ENCODE results near the gene CNTN4.

The CNTN4 gene

DNA sequence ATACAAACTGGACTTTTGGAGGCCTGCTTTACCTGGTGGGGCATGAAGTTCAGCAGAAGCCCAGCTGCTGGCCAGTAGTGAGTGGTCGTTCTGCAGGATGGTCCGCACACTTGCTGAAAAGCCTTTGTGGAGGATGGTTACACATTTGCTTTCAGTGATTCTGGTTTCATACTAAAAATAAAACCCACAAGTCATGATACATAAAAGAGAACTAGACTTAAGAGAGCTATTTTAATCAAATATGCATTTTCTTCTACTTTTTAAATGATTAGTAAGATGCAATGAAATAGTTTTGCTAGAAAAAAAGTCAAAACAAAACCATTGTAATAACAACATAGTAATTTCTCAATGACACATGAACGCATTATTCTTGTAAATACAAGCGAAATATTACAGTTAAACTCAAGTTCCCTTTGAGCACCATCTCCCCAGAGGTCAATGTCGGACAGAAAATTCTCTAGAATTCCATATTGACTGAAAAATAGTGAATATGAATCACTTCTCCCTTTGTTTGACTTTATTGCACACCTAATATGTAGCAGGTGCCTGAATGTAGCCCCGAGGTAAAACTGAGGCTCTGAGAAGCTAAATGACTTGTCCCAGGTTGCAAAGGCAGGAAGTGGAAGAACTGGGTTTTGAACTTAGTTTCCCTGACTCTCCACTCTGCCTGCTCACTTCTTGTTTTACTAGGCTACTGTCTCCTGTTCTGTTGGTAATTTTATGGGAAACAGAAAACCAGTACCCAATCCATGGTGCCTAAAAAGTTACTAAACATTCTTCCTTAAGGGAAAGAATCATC lies 1003.2 kb downstream of the CNTN4 start:
- H3K4me2 ChIP-seq (ENCODE audit: insufficient read depth, low read length, poor library complexity, severe bottlenecking) = no peak overlapping the region
- no peak overlapping the region for H2BK120ac ChIP-seq (ENCODE audit: low read depth, low read length)
- no peaks in the 10 kb centered on the region for H3K27me3 ChIP-seq (ENCODE audit: control insufficient read depth in 3 of 3, insufficient read depth in 3 of 3, low read depth in 1 of 3, low read length in 3 of 3)
- H3K18ac ChIP-seq (ENCODE audit: low read length) = no peak overlapping the region
- H3K9ac ChIP-seq (ENCODE audit: low read depth, low read length, poor library complexity) = no peak overlapping the region
- H2AK5ac ChIP-seq (ENCODE audit: low read depth, low read length) = no peak overlapping the region
- no peak overlapping the region for H2BK15ac ChIP-seq (ENCODE audit: low read length)
- no peak overlapping the region for H2BK12ac ChIP-seq (ENCODE audit: low read length)
- no peaks in the 10 kb centered on the region for H3K4me1 ChIP-seq (ENCODE audit: control insufficient read depth in 2 of 2, insufficient read depth in 1 of 2, low read depth in 1 of 2, low read length in 2 of 2)
- H4K8ac ChIP-seq (ENCODE audit: low read depth, low read length) = no peak overlapping the region
- no peak overlapping the region for H3K14ac ChIP-seq (ENCODE audit: low read length)
- no peak overlapping the region for H2AFZ ChIP-seq (ENCODE audit: low read length)
- no peaks in the 10 kb centered on the region for H3K9me3 ChIP-seq (replicated peaks in 1 of 2; ENCODE audit: control insufficient read depth in 2 of 2, insufficient read depth in 1 of 2, low read depth in 1 of 2, low read length in 2 of 2)
- H3K36me3 ChIP-seq (replicated peaks in 1 of 2; ENCODE audit: control insufficient read depth in 2 of 2, insufficient read depth in 2 of 2, low read length in 2 of 2) = no peaks in the 10 kb centered on the region
- H3K79me1 ChIP-seq (ENCODE audit: low read depth, low read length) = no peaks in the 10 kb centered on the region
- H3K4ac ChIP-seq (ENCODE audit: low read length) = no peak overlapping the region
- no peak overlapping the region for H2BK5ac ChIP-seq (ENCODE audit: low read length)
- no peak overlapping the region for H3K23ac ChIP-seq (ENCODE audit: low read depth, low read length, poor library complexity)
- H4K91ac ChIP-seq (ENCODE audit: low read depth, low read length, poor library complexity) = no peak overlapping the region
- no peak for DNase-seq (ENCODE audit: low spot score)
- H3K27ac ChIP-seq (replicated peaks; ENCODE audit: low read length) = no peak overlapping the region
- no CpG with 5 or more reads among the region's 6 CpGs for WGBS, 2 donors (ENCODE audit: extremely low coverage in 2 of 2, insufficient read length in 2 of 2, insufficient replicate concordance in 1 of 2)
- no peak overlapping the region for H3K4me3 ChIP-seq (ENCODE audit: low read length in 2 of 2)

DNA sequence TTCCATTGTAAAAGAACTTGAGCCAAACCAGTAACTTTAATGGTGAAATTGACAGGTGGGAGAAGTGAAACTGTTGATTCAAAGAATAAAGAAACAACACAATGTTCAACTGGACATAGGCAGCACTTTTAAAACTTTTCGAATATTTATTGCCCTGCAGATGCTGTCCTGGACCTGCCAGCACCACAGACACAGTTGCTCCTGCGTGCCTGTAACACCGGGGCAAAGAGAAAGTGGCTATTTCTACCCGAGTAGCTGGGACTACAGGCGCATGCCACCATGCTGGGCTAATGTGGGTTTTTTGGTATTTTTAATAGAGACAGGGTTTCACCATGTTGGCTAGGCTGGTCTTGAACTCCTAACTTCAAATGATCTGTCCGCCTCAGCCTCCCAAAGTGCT lies 1004.1 kb downstream of the CNTN4 start:
- no peak overlapping the region for H3K4me2 ChIP-seq (ENCODE audit: insufficient read depth, low read length, poor library complexity, severe bottlenecking)
- no peak overlapping the region for H3K4ac ChIP-seq (ENCODE audit: low read length)
- H3K36me3 ChIP-seq (replicated peaks in 1 of 2; ENCODE audit: control insufficient read depth in 2 of 2, insufficient read depth in 2 of 2, low read length in 2 of 2) = no peaks in the 10 kb centered on the region
- H2AFZ ChIP-seq (ENCODE audit: low read length) = no peak overlapping the region
- no peak for DNase-seq (ENCODE audit: low spot score)
- H3K4me3 ChIP-seq (ENCODE audit: low read length in 2 of 2) = no peak overlapping the region
- no peak overlapping the region for H3K14ac ChIP-seq (ENCODE audit: low read length)
- H3K9me3 ChIP-seq (replicated peaks in 1 of 2; ENCODE audit: control insufficient read depth in 2 of 2, insufficient read depth in 1 of 2, low read depth in 1 of 2, low read length in 2 of 2) = no peaks in the 10 kb centered on the region
- no peak overlapping the region for H3K23ac ChIP-seq (ENCODE audit: low read depth, low read length, poor library complexity)
- no peak overlapping the region for H2AK5ac ChIP-seq (ENCODE audit: low read depth, low read length)
- no peak overlapping the region for H2BK5ac ChIP-seq (ENCODE audit: low read length)
- H3K27ac ChIP-seq (replicated peaks; ENCODE audit: low read length) = no peak overlapping the region
- H3K9ac ChIP-seq (ENCODE audit: low read depth, low read length, poor library complexity) = no peak overlapping the region
- no peak overlapping the region for H4K8ac ChIP-seq (ENCODE audit: low read depth, low read length)
- H2BK12ac ChIP-seq (ENCODE audit: low read length) = no peak overlapping the region
- no peaks in the 10 kb centered on the region for H3K4me1 ChIP-seq (ENCODE audit: control insufficient read depth in 2 of 2, insufficient read depth in 1 of 2, low read depth in 1 of 2, low read length in 2 of 2)
- WGBS, 2 donors (ENCODE audit: extremely low coverage in 2 of 2, insufficient read length in 2 of 2, insufficient replicate concordance in 1 of 2) = no CpG with 5 or more reads among the region's 6 CpGs
- no peak overlapping the region for H3K18ac ChIP-seq (ENCODE audit: low read length)
- H3K27me3 ChIP-seq (ENCODE audit: control insufficient read depth in 3 of 3, insufficient read depth in 3 of 3, low read depth in 1 of 3, low read length in 3 of 3) = no peaks in the 10 kb centered on the region
- H2BK15ac ChIP-seq (ENCODE audit: low read length) = no peak overlapping the region
- no peaks in the 10 kb centered on the region for H3K79me1 ChIP-seq (ENCODE audit: low read depth, low read length)
- H2BK120ac ChIP-seq (ENCODE audit: low read depth, low read length) = no peak overlapping the region
- no peak overlapping the region for H4K91ac ChIP-seq (ENCODE audit: low read depth, low read length, poor library complexity)

DNA sequence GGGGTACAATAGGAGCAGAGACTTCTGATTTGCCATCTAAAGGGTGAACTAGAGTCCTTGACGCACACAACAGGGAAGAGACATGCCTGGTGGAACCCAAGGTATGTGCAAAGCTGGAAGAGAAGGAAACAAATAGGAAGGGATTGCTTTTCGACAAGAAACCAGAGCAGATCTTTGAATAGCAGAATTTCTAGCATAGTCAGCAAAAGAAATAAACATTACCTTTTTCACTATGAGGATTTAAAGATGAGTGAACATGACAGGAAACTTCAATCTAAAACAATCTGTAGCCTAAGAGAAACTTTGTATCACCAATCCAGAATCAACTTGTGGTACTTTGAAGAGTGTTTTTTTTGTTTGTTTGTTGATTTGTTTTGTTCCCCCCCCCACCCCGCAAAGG lies 1006.6 kb downstream of the CNTN4 start:
- H3K27ac ChIP-seq (replicated peaks; ENCODE audit: low read length) = no peak overlapping the region
- H3K36me3 ChIP-seq (replicated peaks in 1 of 2; ENCODE audit: control insufficient read depth in 2 of 2, insufficient read depth in 2 of 2, low read length in 2 of 2) = no peaks in the 10 kb centered on the region
- no peaks in the 10 kb centered on the region for H3K9me3 ChIP-seq (replicated peaks in 1 of 2; ENCODE audit: control insufficient read depth in 2 of 2, insufficient read depth in 1 of 2, low read depth in 1 of 2, low read length in 2 of 2)
- H2BK15ac ChIP-seq (ENCODE audit: low read length) = no peak overlapping the region
- H3K23ac ChIP-seq (ENCODE audit: low read depth, low read length, poor library complexity) = no peak overlapping the region
- no peak for DNase-seq (ENCODE audit: low spot score)
- whole genome bisulfite sequencing, 2 donors (ENCODE audit: extremely low coverage in 2 of 2, insufficient read length in 2 of 2, insufficient replicate concordance in 1 of 2) = no CpG with 5 or more reads among the region's 3 CpGs
- no peak overlapping the region for H4K8ac ChIP-seq (ENCODE audit: low read depth, low read length)
- H3K18ac ChIP-seq (ENCODE audit: low read length) = no peak overlapping the region
- H3K14ac ChIP-seq (ENCODE audit: low read length) = no peak overlapping the region
- no peak overlapping the region for H3K4me3 ChIP-seq (ENCODE audit: low read length in 2 of 2)
- no peak overlapping the region for H3K9ac ChIP-seq (ENCODE audit: low read depth, low read length, poor library complexity)
- H2BK12ac ChIP-seq (ENCODE audit: low read length) = no peak overlapping the region
- no peaks in the 10 kb centered on the region for H3K4me1 ChIP-seq (ENCODE audit: control insufficient read depth in 2 of 2, insufficient read depth in 1 of 2, low read depth in 1 of 2, low read length in 2 of 2)
- peaks cover 2% of the 10 kb centered on the region for H3K79me1 ChIP-seq (ENCODE audit: low read depth, low read length)
- H2AFZ ChIP-seq (ENCODE audit: low read length) = no peak overlapping the region
- no peak overlapping the region for H2AK5ac ChIP-seq (ENCODE audit: low read depth, low read length)
- no peak overlapping the region for H3K4me2 ChIP-seq (ENCODE audit: insufficient read depth, low read length, poor library complexity, severe bottlenecking)
- H3K4ac ChIP-seq (ENCODE audit: low read length) = no peak overlapping the region
- peaks cover 0 to 3% (median 0%) of the 10 kb centered on the region in 3 experiments for H3K27me3 ChIP-seq (ENCODE audit: control insufficient read depth in 3 of 3, insufficient read depth in 3 of 3, low read depth in 1 of 3, low read length in 3 of 3)
- no peak overlapping the region for H2BK5ac ChIP-seq (ENCODE audit: low read length)
- H2BK120ac ChIP-seq (ENCODE audit: low read depth, low read length) = no peak overlapping the region
- no peak overlapping the region for H4K91ac ChIP-seq (ENCODE audit: low read depth, low read length, poor library complexity)

DNA sequence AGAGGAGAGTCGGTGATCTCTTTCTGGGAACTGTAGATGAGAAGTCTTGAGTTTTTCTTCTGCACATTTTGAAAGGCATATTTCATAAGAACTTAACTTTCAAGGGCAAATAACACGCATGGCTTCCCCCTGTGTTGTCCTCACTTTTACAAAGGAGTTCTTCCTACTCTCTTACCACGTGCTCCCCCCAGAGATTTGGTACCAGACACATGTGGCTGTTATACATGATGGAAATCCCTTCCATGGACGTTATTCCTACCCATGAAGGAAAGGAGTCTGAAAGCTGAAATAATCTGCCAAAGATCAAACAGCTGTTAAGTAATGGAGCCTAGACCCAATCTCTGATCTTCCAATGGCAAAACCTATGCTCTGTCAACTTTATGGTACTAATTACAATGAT lies 1007.1 kb downstream of the CNTN4 start:
- Histone ChIP-seq H2BK15ac (ENCODE audit: low read length) (no peak overlapping the region), H2AFZ (ENCODE audit: low read length) (no peak overlapping the region), H3K18ac (ENCODE audit: low read length) (no peak overlapping the region), H2BK5ac (ENCODE audit: low read length) (no peak overlapping the region), H3K4me2 (ENCODE audit: insufficient read depth, low read length, poor library complexity, severe bottlenecking) (no peak overlapping the region), H2BK12ac (ENCODE audit: low read length) (no peak overlapping the region), H2AK5ac (ENCODE audit: low read depth, low read length) (no peak overlapping the region), H3K4ac (ENCODE audit: low read length) (no peak overlapping the region), H3K36me3 (replicated peaks in 1 of 2; ENCODE audit: control insufficient read depth in 2 of 2, insufficient read depth in 2 of 2, low read length in 2 of 2) (no peaks in the 10 kb centered on the region), H3K27me3 (ENCODE audit: control insufficient read depth in 3 of 3, insufficient read depth in 3 of 3, low read depth in 1 of 3, low read length in 3 of 3) (peaks cover 0 to 3% (median 0%) of the 10 kb centered on the region in 3 experiments), H3K9ac (ENCODE audit: low read depth, low read length, poor library complexity) (no peak overlapping the region), H3K14ac (ENCODE audit: low read length) (no peak overlapping the region), H3K4me3 (ENCODE audit: low read length in 2 of 2) (no peak overlapping the region), H3K9me3 (replicated peaks in 1 of 2; ENCODE audit: control insufficient read depth in 2 of 2, insufficient read depth in 1 of 2, low read depth in 1 of 2, low read length in 2 of 2) (no peaks in the 10 kb centered on the region), H4K8ac (ENCODE audit: low read depth, low read length) (no peak overlapping the region), H3K27ac (replicated peaks; ENCODE audit: low read length) (no peak overlapping the region), H3K79me1 (ENCODE audit: low read depth, low read length) (peaks cover 2% of the 10 kb centered on the region), H2BK120ac (ENCODE audit: low read depth, low read length) (no peak overlapping the region), H3K4me1 (ENCODE audit: control insufficient read depth in 2 of 2, insufficient read depth in 1 of 2, low read depth in 1 of 2, low read length in 2 of 2) (no peaks in the 10 kb centered on the region), H3K23ac (ENCODE audit: low read depth, low read length, poor library complexity) (no peak overlapping the region), H4K91ac (ENCODE audit: low read depth, low read length, poor library complexity) (no peak overlapping the region)
- WGBS, 2 donors (ENCODE audit: extremely low coverage in 2 of 2, insufficient read length in 2 of 2, insufficient replicate concordance in 1 of 2) = no CpG with 5 or more reads among the region's 4 CpGs
- no peak for DNase-seq (ENCODE audit: low spot score)

Measured in neuronal stem cell (in vitro differentiated cells).